GM06990 (cell line): Measurements from ENCODE around the gene UNC13D.

Source experiments
- DNase-seq: peaks from one replicate; pipeline ENCODE4 v3.0.0-alpha.2; 2011; ENCODE audit not compliant: insufficient read length; ENCODE audit errors: extremely low read depth
- H3K27me3 ChIP-seq: replicated peaks from 2 replicates; pipeline ENCODE4 v1.6.0; 2011; ENCODE audit warnings: low read length; ENCODE audit not compliant: control insufficient read depth, insufficient read depth
- H3K36me3 ChIP-seq: 2 replicates; pipeline ENCODE4 v1.5.1; 2011; ENCODE audit warnings: low read length; ENCODE audit not compliant: control insufficient read depth, insufficient read depth
- H3K4me3 ChIP-seq: replicated peaks from 2 replicates; pipeline ENCODE4 v1.5.1; 2011; ENCODE audit warnings: low read depth, mild to moderate bottlenecking, control low read depth, low read length
- TF ChIP-seq, protein P1 (sequence below): IDR thresholded peaks from 2 replicates; pipeline ENCODE4 v1.5.1; 2011; ENCODE audit warnings: low read length, control low read depth, mild to moderate bottlenecking, inconsistent platforms; ENCODE audit not compliant: insufficient read depth, poor library complexity, severe bottlenecking

UNC13D gene

DNA sequence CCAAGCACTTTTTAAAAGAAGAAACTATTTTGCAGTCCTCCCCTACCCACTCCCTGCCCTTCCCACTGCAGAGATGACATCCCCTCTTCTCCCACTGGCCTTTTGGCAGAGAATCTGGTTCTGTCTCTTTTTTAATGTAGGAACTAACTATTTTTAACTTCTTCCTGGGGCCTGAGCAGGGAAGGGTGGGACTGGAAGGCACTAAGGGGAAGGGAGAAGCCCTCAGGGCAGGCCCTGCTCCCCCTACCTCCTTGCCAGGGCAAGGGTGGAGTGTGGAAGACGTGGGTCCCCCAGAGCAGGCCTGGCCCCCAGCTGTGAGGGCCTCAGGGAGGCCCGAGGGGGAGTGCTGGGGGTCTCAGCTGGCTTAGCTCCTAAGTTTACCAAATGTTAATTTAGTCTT, 19.5 kb downstream of the UNC13D start:
- peak; percentile 6 for DNase-seq
- Histone ChIP-seq H3K4me3 (no peak overlapping the region), H3K27me3 (no peaks in the 10 kb centered on the region), H3K36me3 (peaks cover 39% of the 10 kb centered on the region)
- TF ChIP-seq, protein P1, sequence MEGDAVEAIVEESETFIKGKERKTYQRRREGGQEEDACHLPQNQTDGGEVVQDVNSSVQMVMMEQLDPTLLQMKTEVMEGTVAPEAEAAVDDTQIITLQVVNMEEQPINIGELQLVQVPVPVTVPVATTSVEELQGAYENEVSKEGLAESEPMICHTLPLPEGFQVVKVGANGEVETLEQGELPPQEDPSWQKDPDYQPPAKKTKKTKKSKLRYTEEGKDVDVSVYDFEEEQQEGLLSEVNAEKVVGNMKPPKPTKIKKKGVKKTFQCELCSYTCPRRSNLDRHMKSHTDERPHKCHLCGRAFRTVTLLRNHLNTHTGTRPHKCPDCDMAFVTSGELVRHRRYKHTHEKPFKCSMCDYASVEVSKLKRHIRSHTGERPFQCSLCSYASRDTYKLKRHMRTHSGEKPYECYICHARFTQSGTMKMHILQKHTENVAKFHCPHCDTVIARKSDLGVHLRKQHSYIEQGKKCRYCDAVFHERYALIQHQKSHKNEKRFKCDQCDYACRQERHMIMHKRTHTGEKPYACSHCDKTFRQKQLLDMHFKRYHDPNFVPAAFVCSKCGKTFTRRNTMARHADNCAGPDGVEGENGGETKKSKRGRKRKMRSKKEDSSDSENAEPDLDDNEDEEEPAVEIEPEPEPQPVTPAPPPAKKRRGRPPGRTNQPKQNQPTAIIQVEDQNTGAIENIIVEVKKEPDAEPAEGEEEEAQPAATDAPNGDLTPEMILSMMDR, result no peak

DNA sequence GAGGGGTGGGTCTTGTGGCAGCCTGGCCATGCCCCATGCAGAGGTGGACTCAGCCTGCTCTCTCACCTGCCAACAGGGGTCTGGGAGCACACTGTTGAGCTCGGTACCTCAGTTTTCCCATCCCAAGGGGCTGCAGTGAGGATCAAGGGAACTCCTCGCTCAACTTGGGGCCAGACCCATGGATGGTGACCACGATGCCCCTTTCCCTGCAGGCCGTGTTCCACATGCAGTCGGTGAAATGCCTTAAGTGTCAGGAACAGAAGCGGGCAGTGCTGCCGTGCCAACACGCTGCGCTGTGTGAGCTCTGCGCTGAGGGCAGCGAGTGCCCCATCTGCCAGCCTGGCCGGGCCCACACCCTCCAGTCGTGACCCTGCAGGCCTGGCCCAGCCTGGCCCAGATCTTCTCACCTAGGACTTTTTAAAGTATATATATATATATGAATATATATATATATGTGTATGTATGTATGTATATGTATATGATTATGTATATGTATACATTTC, 20.1 kb downstream of the UNC13D start:
- Histone ChIP-seq H3K36me3 (peaks cover 42% of the 10 kb centered on the region), H3K4me3 (no peak overlapping the region), H3K27me3 (no peaks in the 10 kb centered on the region)
- TF ChIP-seq, protein P1, result no peak
- peak; percentile 6 for DNase-seq

DNA sequence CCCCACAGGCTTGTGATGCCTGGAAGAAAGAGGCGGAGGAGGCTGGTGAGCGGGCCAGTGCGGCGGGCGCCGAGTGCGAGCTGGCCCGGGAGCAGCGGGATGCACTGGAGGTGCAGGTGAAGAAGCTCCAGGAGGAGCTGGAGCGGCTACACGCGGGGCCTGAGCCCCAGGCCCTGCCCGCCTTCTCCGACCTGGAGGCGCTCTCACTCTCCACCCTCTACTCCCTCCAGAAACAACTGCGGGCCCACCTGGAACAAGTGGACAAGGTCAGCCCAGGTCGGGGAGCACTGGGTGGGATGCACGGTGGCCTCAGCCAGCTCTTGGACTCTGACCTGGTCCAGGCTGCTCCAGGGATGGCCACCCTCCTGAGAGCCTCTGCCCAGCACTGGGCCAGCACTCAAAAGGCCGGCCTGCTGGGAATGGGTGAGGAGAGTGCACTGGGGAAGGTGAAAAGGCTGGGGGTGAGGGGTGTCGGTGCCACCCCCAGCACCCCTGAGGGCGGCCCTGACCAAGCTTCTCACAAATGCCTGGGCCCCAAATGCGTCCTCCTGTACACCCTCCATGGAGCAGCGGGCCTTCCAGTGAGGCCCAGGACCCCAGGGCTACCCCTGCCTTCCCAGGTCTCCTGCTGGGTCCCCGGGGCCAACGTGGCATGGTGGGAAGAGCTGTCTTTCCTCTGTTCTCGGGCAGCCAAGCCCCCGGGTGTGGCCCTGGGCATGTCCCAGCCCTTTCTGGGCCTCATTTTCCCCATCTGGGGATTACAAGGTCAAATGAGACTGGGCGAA, 20.8 kb downstream of the UNC13D start:
- TF ChIP-seq, protein P1, result no peak
- Histone ChIP-seq H3K4me3 (no peak overlapping the region), H3K36me3 (peaks cover 41% of the 10 kb centered on the region), H3K27me3 (no peaks in the 10 kb centered on the region)
- DNase-seq, result peak; percentile 10

DNA sequence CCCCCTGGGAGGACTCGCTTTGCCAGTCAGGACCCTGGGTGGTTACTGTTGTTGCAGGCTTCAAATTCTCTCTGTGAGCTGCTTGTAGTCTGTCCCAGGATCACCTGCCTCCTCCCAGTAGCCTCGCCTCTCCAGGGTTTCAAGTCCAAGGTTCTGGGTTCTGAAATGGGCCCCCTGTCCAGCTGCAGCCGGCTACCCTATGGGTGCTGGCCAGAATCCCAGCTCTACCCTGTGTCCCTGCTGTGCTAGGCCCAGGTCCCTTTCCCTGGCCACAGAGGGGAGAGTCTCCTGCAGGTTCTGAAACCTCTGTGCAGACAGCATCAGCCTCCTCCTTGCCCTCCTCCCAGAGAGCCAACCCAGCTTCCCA, 21.4 kb downstream of the UNC13D start:
- Histone ChIP-seq H3K4me3 (no peak overlapping the region), H3K27me3 (no peaks in the 10 kb centered on the region), H3K36me3 (peaks cover 44% of the 10 kb centered on the region)
- DNase-seq, result peak; percentile 5
- TF ChIP-seq, protein P1, result no peak

DNA sequence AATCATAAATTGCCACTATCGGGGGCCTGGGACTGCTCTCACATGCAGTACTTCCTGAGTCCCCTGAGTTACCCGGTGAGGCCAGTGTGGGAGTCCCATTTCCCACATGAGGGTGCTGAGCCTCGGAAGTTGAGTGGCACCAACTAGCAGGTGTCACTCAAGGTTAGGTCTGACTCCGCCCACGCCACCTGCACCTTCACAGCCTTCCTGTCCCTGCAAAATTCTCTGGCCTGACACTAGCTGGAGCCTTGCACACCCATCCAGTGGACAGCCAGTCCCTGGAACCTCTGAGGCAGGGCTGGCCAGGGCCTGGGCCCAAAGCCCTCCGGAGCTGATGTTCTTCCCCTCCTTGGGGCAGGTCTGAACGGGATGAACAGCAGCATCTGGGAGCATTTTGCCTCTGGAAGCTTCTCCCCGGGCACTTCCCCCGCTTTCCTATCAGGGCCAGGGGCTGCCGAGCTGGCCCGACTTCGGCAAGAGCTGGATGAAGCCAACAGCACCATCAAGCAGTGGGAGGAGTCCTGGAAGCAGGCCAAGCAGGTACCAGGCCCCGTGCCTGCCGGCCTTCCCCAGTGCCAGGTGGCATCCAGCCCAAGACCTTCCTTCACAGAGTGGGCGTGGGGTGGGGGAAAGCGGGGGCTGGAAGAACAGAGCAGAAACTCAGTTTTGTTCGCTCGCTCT, 21.9 kb downstream of the UNC13D start:
- Histone ChIP-seq H3K4me3 (no peak overlapping the region), H3K27me3 (no peaks in the 10 kb centered on the region), H3K36me3 (peaks cover 47% of the 10 kb centered on the region)
- DNase-seq, result peak; percentile 14
- TF ChIP-seq, protein P1, result no peak
